ENCODE results near the gene CABLES2.

DNA sequence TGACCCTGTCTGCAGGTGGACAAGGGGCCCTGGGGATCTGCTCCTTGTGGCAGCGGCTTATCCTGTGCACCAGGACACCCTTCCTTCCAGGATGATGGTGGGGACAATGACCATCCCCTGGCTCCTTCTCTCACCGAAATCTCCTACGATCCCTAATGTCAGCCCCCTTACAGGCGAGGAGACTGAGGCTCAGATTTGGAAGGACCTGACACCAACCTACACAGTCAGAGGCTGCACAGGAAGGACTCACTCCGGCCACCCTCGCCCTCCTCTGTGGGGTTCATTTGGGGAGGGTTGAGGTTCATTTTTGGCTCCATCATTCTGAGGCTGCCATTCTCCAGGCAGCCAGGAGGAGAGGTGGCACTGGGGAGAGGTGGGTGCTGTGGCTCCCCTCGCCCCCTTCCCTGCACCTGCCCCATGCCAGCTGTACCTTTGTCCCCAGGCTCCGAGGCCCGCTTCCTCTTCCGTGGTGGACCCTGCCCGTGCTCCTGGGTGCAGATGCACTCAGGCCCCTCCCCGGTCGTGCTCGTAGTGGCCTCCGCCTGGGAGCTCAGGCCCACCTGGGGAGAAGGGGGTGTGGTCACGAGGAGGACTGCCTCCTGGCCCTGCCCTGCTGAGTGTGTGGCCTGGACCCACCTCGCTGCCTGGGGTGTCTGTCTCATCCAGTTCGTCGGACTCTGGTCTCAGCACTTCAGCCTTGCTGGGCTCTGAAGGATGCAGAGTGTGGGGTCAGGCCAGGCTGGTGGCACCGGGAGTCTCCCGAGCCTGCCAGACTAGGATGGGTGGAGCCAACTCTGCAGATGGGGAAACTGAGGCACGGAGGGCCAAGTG lies 5.3 kb upstream of the CABLES2 start:
- TF ChIP-seq, protein P1, sequence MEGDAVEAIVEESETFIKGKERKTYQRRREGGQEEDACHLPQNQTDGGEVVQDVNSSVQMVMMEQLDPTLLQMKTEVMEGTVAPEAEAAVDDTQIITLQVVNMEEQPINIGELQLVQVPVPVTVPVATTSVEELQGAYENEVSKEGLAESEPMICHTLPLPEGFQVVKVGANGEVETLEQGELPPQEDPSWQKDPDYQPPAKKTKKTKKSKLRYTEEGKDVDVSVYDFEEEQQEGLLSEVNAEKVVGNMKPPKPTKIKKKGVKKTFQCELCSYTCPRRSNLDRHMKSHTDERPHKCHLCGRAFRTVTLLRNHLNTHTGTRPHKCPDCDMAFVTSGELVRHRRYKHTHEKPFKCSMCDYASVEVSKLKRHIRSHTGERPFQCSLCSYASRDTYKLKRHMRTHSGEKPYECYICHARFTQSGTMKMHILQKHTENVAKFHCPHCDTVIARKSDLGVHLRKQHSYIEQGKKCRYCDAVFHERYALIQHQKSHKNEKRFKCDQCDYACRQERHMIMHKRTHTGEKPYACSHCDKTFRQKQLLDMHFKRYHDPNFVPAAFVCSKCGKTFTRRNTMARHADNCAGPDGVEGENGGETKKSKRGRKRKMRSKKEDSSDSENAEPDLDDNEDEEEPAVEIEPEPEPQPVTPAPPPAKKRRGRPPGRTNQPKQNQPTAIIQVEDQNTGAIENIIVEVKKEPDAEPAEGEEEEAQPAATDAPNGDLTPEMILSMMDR (IDR thresholded peaks at IDR 0.05; ENCODE audit: low read depth, low read length, missing input control): no peak
- TF ChIP-seq REST (IDR thresholded peaks at IDR 0.05) (no peak), RAD21 (IDR thresholded peaks at IDR 0.05) (no peak), MAX (IDR thresholded peaks at IDR 0.05) (no peak), JUND (IDR thresholded peaks at IDR 0.05) (no peak), TAF1 (conservative IDR thresholded peaks at IDR 0.05) (no peak), FOXA2 (IDR thresholded peaks at IDR 0.05) (no peak), FOXA1 (IDR thresholded peaks at IDR 0.05) (no peak), EGR1 (IDR thresholded peaks at IDR 0.05; ENCODE audit: low read depth in 2 of 2) (no peak), NR2F2 (IDR thresholded peaks at IDR 0.05) (no peak), HNF4G (IDR thresholded peaks at IDR 0.05) (no peak)
- TF ChIP-seq, protein P2, sequence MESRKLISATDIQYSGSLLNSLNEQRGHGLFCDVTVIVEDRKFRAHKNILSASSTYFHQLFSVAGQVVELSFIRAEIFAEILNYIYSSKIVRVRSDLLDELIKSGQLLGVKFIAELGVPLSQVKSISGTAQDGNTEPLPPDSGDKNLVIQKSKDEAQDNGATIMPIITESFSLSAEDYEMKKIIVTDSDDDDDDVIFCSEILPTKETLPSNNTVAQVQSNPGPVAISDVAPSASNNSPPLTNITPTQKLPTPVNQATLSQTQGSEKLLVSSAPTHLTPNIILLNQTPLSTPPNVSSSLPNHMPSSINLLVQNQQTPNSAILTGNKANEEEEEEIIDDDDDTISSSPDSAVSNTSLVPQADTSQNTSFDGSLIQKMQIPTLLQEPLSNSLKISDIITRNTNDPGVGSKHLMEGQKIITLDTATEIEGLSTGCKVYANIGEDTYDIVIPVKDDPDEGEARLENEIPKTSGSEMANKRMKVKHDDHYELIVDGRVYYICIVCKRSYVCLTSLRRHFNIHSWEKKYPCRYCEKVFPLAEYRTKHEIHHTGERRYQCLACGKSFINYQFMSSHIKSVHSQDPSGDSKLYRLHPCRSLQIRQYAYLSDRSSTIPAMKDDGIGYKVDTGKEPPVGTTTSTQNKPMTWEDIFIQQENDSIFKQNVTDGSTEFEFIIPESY (IDR thresholded peaks at IDR 0.05): no peak
- TF ChIP-seq, protein P3, sequence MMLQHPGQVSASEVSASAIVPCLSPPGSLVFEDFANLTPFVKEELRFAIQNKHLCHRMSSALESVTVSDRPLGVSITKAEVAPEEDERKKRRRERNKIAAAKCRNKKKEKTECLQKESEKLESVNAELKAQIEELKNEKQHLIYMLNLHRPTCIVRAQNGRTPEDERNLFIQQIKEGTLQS (IDR thresholded peaks at IDR 0.05): no peak

Measured in liver (tissue), 3 donors.